Caco-2 (cell line): Measurements from ENCODE around the gene SERPINA7. TPM values are rescaled to one million over a fixed set of nuclear protein-coding genes. Genes with fewer than 3 reads are reported as not detected.
"Not testable (repeated sequence)": the region's sequence is repeated elsewhere in the genome, so short reads cannot be mapped to it uniquely, and the experiment has no call there.

Source experiments
- BruUV-seq: library from RNA; stranded (reverse); fragments of 400-500 nt; replicated peaks from 2 replicates; lab custom pipeline; 2021; lab: Mats Ljungman, UMichigan
- CTCF ChIA-PET: fragments of 300-600 bp; sonication (Branson Sonifier 250); formaldehyde crosslinking; loops from one replicate; lab custom pipeline; 2022; ENCODE audit warnings: antibody characterized with exemption; lab: Charles Lee
- POLR2A ChIA-PET: fragments of 300-600 bp; sonication (Branson Sonifier 250); formaldehyde crosslinking; loops from one replicate; lab custom pipeline; 2022; ENCODE audit warnings: antibody characterized with exemption; lab: Charles Lee
- DNase-seq, 2 experiments: peaks; one replicate each; pipeline versions ENCODE4 v3.0.0 to v3.0.0-alpha.2; 2020 to 2022
- H3K27me3 ChIP-seq: replicated peaks from 2 replicates; pipeline ENCODE4 v1.6.0; 2011; ENCODE audit warnings: low read length; ENCODE audit not compliant: control insufficient read depth, insufficient read depth
- H3K36me3 ChIP-seq: 2 replicates; pipeline ENCODE4 v1.5.1; 2011; ENCODE audit warnings: low read length; ENCODE audit not compliant: control insufficient read depth, insufficient read depth
- H3K4me1 ChIP-seq: fragments of 250-450 bp; sonication (Bioruptor Pico); 2 replicates; pipeline ENCODE4 v1.5.1; 2020; ENCODE audit warnings: mild to moderate bottlenecking
- H3K4me3 ChIP-seq: 2 replicates; pipeline ENCODE4 v1.5.1; 2011; ENCODE audit warnings: low read depth, mild to moderate bottlenecking, control low read depth, low read length
- H3K9me3 ChIP-seq: fragments of 250-450 bp; sonication (Bioruptor Pico); 2 replicates; pipeline ENCODE4 v1.5.1; 2020; ENCODE audit warnings: mild to moderate bottlenecking, moderate library complexity
- H3K27ac Mint-ChIP-seq: one replicate; pipeline ENCODE4 v1.8.0; 2022; ENCODE audit warnings: mixed read lengths; ENCODE audit not compliant: unreplicated experiment
- H3K27me3 Mint-ChIP-seq: one replicate; pipeline ENCODE4 v1.8.0; 2022; ENCODE audit warnings: mixed read lengths; ENCODE audit not compliant: insufficient read depth, unreplicated experiment
- H3K36me3 Mint-ChIP-seq: one replicate; pipeline ENCODE4 v1.8.0; 2022; ENCODE audit warnings: mild to moderate bottlenecking, mixed read lengths; ENCODE audit not compliant: insufficient read depth, unreplicated experiment
- H3K4me1 Mint-ChIP-seq: one replicate; pipeline ENCODE4 v1.8.0; 2022; ENCODE audit warnings: low read depth, mixed read lengths; ENCODE audit not compliant: unreplicated experiment
- H3K4me3 Mint-ChIP-seq: one replicate; pipeline ENCODE4 v1.8.0; 2022; ENCODE audit warnings: mild to moderate bottlenecking, moderate library complexity, mixed read lengths; ENCODE audit not compliant: unreplicated experiment
- H3K9me3 Mint-ChIP-seq: one replicate; pipeline ENCODE4 v1.8.0; 2022; ENCODE audit warnings: mixed read lengths; ENCODE audit not compliant: unreplicated experiment
- intact Hi-C: fragments of 100-400 bp; cut with micrococcal nuclease; formaldehyde crosslinking; loops from one replicate; pipeline ENCODE4 v1.10.0; 2022; ENCODE audit not compliant: unreplicated experiment
- total RNA-seq: library from RNA; stranded (reverse); gene quantifications from 2 replicates; pipeline ENCODE4 v1.2.3, GENCODE V29; 2022
- TF ChIP-seq, protein P1 (sequence below), 2 experiments: fragments of 200-600 bp in 1 of 2; IDR thresholded peaks; 1 replicate in 1 of 2; 2 replicates in 1 of 2; pipeline versions ENCODE4 v1.5.1 to v1.8.0; 2011 to 2022; ENCODE audit warnings: antibody characterized with exemption in 1 of 2, control low read depth in 1 of 2, inconsistent platforms in 1 of 2, low read depth in 1 of 2, low read length in 1 of 2, mild to moderate bottlenecking in 1 of 2, moderate library complexity in 1 of 2; ENCODE audit not compliant: insufficient read depth in 1 of 2, severe bottlenecking in 1 of 2, unreplicated experiment in 1 of 2

SERPINA7 gene
- total RNA-seq, 1 experiment from 2014 or later = not detected

DNA sequence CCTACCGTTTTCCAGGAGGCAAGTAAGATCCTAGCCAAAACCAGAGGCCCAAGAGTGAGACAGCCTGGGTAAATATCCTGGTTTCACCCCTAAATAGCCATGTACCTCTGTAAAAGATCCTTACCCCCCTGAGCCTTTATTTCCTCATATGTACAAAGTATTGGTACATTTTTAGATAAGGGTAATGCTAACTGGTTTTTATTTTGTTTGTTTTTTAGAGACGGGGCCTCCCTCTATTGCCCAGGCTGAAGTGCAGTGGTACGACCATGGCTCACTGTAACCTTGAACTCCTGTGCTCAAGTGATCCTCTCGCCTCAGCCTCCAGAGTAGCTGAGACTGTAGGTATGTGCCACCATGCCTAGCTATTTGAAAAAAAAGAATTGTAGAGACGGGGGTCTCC, 29.4 kb downstream of the SERPINA7 start:
- Histone ChIP-seq H3K4me3 (no peak overlapping the region), H3K4me1 (no peaks in the 10 kb centered on the region), H3K9me3 (no peaks in the 10 kb centered on the region), H3K36me3 (no peaks in the 10 kb centered on the region), H3K27me3 (no peaks in the 10 kb centered on the region)
- intact Hi-C loops = no loop called here
- TF ChIP-seq, protein P1, sequence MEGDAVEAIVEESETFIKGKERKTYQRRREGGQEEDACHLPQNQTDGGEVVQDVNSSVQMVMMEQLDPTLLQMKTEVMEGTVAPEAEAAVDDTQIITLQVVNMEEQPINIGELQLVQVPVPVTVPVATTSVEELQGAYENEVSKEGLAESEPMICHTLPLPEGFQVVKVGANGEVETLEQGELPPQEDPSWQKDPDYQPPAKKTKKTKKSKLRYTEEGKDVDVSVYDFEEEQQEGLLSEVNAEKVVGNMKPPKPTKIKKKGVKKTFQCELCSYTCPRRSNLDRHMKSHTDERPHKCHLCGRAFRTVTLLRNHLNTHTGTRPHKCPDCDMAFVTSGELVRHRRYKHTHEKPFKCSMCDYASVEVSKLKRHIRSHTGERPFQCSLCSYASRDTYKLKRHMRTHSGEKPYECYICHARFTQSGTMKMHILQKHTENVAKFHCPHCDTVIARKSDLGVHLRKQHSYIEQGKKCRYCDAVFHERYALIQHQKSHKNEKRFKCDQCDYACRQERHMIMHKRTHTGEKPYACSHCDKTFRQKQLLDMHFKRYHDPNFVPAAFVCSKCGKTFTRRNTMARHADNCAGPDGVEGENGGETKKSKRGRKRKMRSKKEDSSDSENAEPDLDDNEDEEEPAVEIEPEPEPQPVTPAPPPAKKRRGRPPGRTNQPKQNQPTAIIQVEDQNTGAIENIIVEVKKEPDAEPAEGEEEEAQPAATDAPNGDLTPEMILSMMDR (IDR thresholded peaks at IDR 0.05; ENCODE audit: insufficient read depth in 1 of 2, low read depth in 1 of 2, low read length in 1 of 2, severe bottlenecking in 1 of 2, unreplicated experiment in 1 of 2) = no peak
- Mint-ChIP-seq H3K36me3 (no peaks in the 10 kb centered on the region), H3K4me1 (no peaks in the 10 kb centered on the region), H3K27me3 (no peaks in the 10 kb centered on the region), H3K9me3 (no peaks in the 10 kb centered on the region), H3K27ac (no peak overlapping the region), H3K4me3 (no peak overlapping the region)
- ChIA-PET CTCF (no interaction called here), POLR2A (no interaction called here)
- no TSS peak for BruUV-seq
- DNase-seq = no peak

DNA sequence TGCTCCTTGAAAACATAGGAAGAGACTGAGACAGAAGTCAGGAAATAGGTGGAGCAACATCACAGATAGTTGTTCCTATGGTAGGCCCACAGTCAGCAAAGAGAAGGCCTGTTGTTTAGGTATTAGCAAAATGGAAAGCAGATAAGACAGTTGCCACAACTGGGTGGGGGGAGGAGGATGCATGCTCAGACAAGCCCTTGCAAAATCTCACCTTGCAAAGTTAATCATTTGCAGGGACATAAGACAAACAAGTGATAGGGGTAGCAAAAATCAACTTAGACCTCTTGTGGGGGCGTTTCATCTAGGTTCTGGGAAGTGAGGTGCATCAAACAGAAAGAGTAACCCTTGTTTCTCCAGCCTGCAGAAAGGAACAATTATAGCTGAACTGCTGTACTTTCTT, 30.7 kb downstream of the SERPINA7 start:
- Histone ChIP-seq H3K36me3 (no peaks in the 10 kb centered on the region), H3K4me1 (no peaks in the 10 kb centered on the region), H3K4me3 (no peak overlapping the region), H3K9me3 (no peaks in the 10 kb centered on the region), H3K27me3 (no peaks in the 10 kb centered on the region)
- TF ChIP-seq, protein P1 (IDR thresholded peaks at IDR 0.05; ENCODE audit: insufficient read depth in 1 of 2, low read depth in 1 of 2, low read length in 1 of 2, severe bottlenecking in 1 of 2, unreplicated experiment in 1 of 2) = no peak
- CTCF ChIA-PET = no interaction called here
- intact Hi-C loops = no loop called here
- no peak for DNase-seq
- Mint-ChIP-seq H3K36me3 (no peaks in the 10 kb centered on the region), H3K4me1 (no peaks in the 10 kb centered on the region), H3K4me3 (no peak overlapping the region), H3K27me3 (no peaks in the 10 kb centered on the region), H3K9me3 (no peaks in the 10 kb centered on the region), H3K27ac (no peak overlapping the region)
- no TSS peak for BruUV-seq
- POLR2A ChIA-PET = no interaction called here

DNA sequence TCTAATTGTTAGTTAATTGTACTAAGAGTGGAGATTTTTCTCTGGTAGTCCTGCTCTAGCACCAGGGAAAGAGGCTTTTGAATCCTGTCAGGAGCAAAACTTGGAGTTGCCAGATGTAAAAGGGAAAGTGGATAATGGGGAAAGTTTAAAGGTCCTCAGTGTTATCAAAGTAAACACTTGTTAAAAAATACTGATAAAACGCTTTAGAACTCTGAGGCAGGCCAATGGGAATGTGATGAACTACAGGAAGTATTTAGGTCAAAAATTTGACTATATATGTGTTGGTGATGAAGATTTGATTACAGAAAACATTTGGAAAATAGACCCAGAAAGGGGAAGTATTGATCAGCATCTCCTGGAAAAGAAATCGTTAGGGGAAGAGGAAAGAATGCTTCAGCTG, 32.8 kb downstream of the SERPINA7 start:
- Histone ChIP-seq H3K9me3 (no peaks in the 10 kb centered on the region), H3K27me3 (no peaks in the 10 kb centered on the region), H3K4me3 (no peak overlapping the region), H3K36me3 (no peaks in the 10 kb centered on the region), H3K4me1 (no peaks in the 10 kb centered on the region)
- CTCF ChIA-PET = no interaction called here
- intact Hi-C loops = no loop called here
- DNase-seq = no peak
- no peaks in the 10 kb centered on the region for H3K4me1 Mint-ChIP-seq
- no peak overlapping the region for H3K27ac Mint-ChIP-seq
- H3K27me3 Mint-ChIP-seq = no peaks in the 10 kb centered on the region
- BruUV-seq = no TSS peak
- TF ChIP-seq, protein P1 (IDR thresholded peaks at IDR 0.05; ENCODE audit: insufficient read depth in 1 of 2, low read depth in 1 of 2, low read length in 1 of 2, severe bottlenecking in 1 of 2, unreplicated experiment in 1 of 2) = no peak
- POLR2A ChIA-PET = no interaction called here
- no peak overlapping the region for H3K4me3 Mint-ChIP-seq
- no peaks in the 10 kb centered on the region for H3K9me3 Mint-ChIP-seq
- H3K36me3 Mint-ChIP-seq = no peaks in the 10 kb centered on the region

DNA sequence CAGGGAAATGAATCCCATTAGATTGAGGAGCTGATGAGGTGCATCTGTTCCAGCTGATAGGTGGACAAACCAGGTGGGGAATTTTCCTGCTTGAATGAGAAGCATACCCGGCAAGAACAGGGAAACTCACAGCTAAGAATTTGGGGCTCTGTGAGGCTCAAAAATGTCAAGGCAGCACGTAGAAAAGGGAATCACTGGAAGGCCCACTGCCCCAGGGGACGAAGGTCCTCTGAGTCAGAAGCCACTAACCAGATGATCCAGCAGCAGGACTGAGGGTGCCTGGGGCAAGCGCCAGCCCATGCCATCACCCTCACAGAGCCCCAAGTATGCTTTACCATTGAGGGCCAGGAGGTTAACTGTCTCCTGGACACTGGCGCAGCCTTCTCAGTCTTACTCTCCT, 37.9 kb downstream of the SERPINA7 start:
- POLR2A ChIA-PET, intact Hi-C loops, DNase-seq, CTCF ChIA-PET, BruUV-seq, H3K4me1 Mint-ChIP-seq, H3K9me3 ChIP-seq, H3K27me3 ChIP-seq, H3K36me3 Mint-ChIP-seq, H3K27me3 Mint-ChIP-seq, H3K9me3 Mint-ChIP-seq, H3K4me3 ChIP-seq, H3K27ac Mint-ChIP-seq, H3K36me3 ChIP-seq, H3K4me1 ChIP-seq, H3K4me3 Mint-ChIP-seq: not testable (repeated sequence)
